Esophagus squamous epithelium (tissue), 5 donors: ENCODE results near the gene RNASE1. TPM values are rescaled to one million over a fixed set of nuclear protein-coding genes. Genes with fewer than 3 reads are reported as not detected.

ENCODE experiments used
- DNase-seq: peaks from one replicate; lab custom pipeline; 2025; lab: John Stamatoyannopoulos, UW
- H3K27ac ChIP-seq, 4 donors: fragments of 200-600 bp; sonication (generic); one replicate each; pipeline ENCODE4 v1.5.1; 2016 to 2019; ENCODE audit warnings: mild to moderate bottlenecking in 1 of 4
- H3K27me3 ChIP-seq, 4 donors: fragments of 200-600 bp; sonication (generic); 1 replicate in 3 of 4; 2 replicates in 1 of 4; pipeline versions ENCODE4 v1.5.1 to v1.6.0; 2017 to 2021; ENCODE audit warnings: antibody characterized with exemption in 1 of 4
- H3K36me3 ChIP-seq, 3 donors: fragments of 200-600 bp; sonication (generic); one replicate each; pipeline ENCODE4 v1.5.1; 2016 to 2019
- H3K4me1 ChIP-seq, 3 donors: fragments of 200-600 bp; sonication (generic); one replicate each; pipeline ENCODE4 v1.5.1; 2017 to 2019
- H3K4me3 ChIP-seq, 4 donors: fragments of 200-600 bp; sonication (generic); 1 replicate in 3 of 4; 2 replicates in 1 of 4; pipeline ENCODE4 v1.5.1; 2016 to 2019; ENCODE audit warnings: mild to moderate bottlenecking in 2 of 4, moderate library complexity in 1 of 4
- H3K9me3 ChIP-seq, 3 donors: fragments of 200-600 bp; sonication (generic); one replicate each; pipeline ENCODE4 v1.5.1; 2016 to 2019
- POLR2A ChIP-seq, 4 donors: fragments of 450-650 bp; IDR thresholded peaks; one replicate each; pipeline ENCODE4 v1.6.1; 2017; ENCODE audit warnings: antibody characterized with exemption in 4 of 4, mild to moderate bottlenecking in 4 of 4, moderate library complexity in 3 of 4
- WGBS, 2 donors: methylation state at CpG; one replicate each; pipeline ENCODE4 v1.1.5; 2018; 5-methylcytosine and 5-hydroxymethylcytosine counted together
- intact Hi-C: fragments of 100-400 bp; cut with DNase I; formaldehyde crosslinking; loops from one replicate; pipeline ENCODE4 v1.15.0; 2022
- total RNA-seq, 4 donors: library from RNA; depleted of rRNA; stranded (reverse); fragments of >200 nt; gene quantifications; one replicate each; pipeline ENCODE4 v1.1.0, GENCODE V29; 2016
- TF ChIP-seq, protein P1 (sequence below), 6 experiments: fragments of 450-650 bp in 4 of 6; fragments of 200-600 bp in 2 of 6; sonication (generic) in 2 of 6; IDR thresholded peaks; one replicate each; pipeline ENCODE4 v1.5.1; 2016 to 2019; ENCODE audit warnings: antibody characterized with exemption in 6 of 6, mild to moderate bottlenecking in 4 of 6, moderate library complexity in 4 of 6
- donor health status: DM: yes; HTN: yes; CAD: no.

The RNASE1 gene
- total RNA-seq, 4 donors from 2014 or later = 12.0 to 297 (median 61.0) TPM

- WGBS, 2 donors = 23 to 24% methylated on average over 6 to 7 of the region's 7 CpGs
- H3K27me3 ChIP-seq = no peaks in the 10 kb centered on the region
- H3K4me1 ChIP-seq = peaks cover 0 to 5% (median 0%) of the 10 kb centered on the region in 3 donors
- no peak overlapping the region for H3K4me3 ChIP-seq
- intact Hi-C loops = no loop called here
- TF ChIP-seq, protein P1, sequence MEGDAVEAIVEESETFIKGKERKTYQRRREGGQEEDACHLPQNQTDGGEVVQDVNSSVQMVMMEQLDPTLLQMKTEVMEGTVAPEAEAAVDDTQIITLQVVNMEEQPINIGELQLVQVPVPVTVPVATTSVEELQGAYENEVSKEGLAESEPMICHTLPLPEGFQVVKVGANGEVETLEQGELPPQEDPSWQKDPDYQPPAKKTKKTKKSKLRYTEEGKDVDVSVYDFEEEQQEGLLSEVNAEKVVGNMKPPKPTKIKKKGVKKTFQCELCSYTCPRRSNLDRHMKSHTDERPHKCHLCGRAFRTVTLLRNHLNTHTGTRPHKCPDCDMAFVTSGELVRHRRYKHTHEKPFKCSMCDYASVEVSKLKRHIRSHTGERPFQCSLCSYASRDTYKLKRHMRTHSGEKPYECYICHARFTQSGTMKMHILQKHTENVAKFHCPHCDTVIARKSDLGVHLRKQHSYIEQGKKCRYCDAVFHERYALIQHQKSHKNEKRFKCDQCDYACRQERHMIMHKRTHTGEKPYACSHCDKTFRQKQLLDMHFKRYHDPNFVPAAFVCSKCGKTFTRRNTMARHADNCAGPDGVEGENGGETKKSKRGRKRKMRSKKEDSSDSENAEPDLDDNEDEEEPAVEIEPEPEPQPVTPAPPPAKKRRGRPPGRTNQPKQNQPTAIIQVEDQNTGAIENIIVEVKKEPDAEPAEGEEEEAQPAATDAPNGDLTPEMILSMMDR (IDR thresholded peaks at IDR 0.05) = no peak
- TF ChIP-seq POLR2A (IDR thresholded peaks at IDR 0.05) = no peak
- no peaks in the 10 kb centered on the region for H3K36me3 ChIP-seq
- no peak for DNase-seq
- no peaks in the 10 kb centered on the region for H3K9me3 ChIP-seq
- no peak overlapping the region for H3K27ac ChIP-seq
Observed at GRCh38 chr14:20811986-20812975, 9.6 kb upstream of the RNASE1 start.

GRCh38 chr14:20809917-20810316 is 7.3 kb upstream of the RNASE1 start:
- H3K36me3 ChIP-seq = no peaks in the 10 kb centered on the region

DNA sequence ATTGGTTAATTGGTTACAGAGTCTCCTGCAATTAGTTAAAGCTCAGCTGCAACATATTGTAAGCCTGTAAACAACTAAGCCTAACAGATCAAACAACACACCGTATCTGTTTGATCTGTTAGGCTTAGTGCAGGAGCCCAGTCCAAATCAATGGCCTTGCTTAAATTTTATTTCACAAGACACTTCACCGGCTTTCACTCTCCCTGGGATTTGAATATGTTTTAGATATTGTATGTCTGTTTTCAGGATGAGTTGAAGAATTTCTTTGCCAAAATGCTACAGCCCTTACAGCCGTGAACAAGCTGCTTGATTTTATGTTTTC is 5.5 kb upstream of the RNASE1 start:
- no peak for TF ChIP-seq POLR2A (IDR thresholded peaks at IDR 0.05)
- TF ChIP-seq, protein P1 (IDR thresholded peaks at IDR 0.05) = no peak
- Histone ChIP-seq H3K4me3 (no peak overlapping the region), H3K4me1 (peaks cover 0 to 6% (median 0%) of the 10 kb centered on the region in 3 donors), H3K27me3 (peaks cover 0 to 11% (median 0%) of the 10 kb centered on the region in 4 donors), H3K9me3 (no peaks in the 10 kb centered on the region), H3K27ac (no peak overlapping the region), H3K36me3 (no peaks in the 10 kb centered on the region)
- 45 to 57% methylated on average over 3 of the region's 3 CpGs for WGBS, 2 donors
- no peak for DNase-seq
- intact Hi-C loops = no loop called here

More at GRCh38 chr14:20809917-20810316, 7.3 kb upstream of the RNASE1 start:
- 59 to 78% methylated on average over 5 of the region's 5 CpGs for WGBS, 2 donors
- H3K27me3 ChIP-seq = peaks cover 0 to 11% (median 0%) of the 10 kb centered on the region in 4 donors
- no peak for TF ChIP-seq POLR2A (IDR thresholded peaks at IDR 0.05)
- TF ChIP-seq, protein P1 (IDR thresholded peaks at IDR 0.05) = no peak
- H3K4me1 ChIP-seq = peaks cover 0 to 5% (median 0%) of the 10 kb centered on the region in 3 donors
- no peaks in the 10 kb centered on the region for H3K9me3 ChIP-seq
- DNase-seq = no peak
- intact Hi-C loops = no loop called here
- no peak overlapping the region for H3K27ac ChIP-seq
- no peak overlapping the region for H3K4me3 ChIP-seq

DNA sequence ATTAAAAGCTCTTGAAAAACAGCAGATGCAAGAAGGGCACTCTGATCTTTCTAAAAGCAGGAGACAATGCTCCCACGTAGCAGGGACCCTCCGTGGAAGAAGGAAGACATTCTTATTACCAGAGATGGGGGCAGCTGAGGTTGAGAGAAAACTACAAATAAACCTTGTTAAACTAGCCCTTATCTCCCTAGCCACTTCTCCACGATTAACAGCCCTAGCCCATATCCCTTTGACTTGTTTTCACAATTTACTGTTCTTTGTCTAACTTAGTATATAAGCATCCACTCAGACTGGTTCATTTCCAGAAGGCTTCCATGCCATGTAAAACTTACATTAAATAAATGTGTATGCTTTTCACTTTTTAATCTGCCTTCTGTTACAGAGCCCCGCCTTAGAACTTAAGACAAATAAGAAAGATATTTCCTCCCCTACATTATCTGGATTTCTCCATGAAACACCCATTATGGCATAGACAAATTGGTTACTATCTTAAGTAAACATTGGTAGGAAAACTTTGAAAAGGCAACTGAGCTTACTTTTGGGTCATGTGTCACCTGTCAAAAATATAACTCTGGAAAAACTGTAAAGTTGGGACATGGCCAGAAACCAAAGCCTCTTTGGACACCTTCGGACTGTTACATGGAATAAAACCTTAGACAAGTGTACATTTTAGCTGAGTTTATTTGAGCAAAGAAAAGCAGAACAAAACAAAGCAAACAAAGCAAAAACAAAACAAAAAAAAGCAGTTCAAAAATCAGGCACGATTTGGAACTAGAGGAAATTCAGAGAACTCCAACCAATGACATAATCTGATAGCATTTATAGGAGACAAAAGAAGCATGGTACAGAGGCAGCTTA is 4.9 kb upstream of the RNASE1 start:
- peaks cover 0 to 11% (median 0%) of the 10 kb centered on the region in 4 donors for H3K27me3 ChIP-seq
- no peaks in the 10 kb centered on the region for H3K36me3 ChIP-seq
- H3K4me1 ChIP-seq = peaks cover 0 to 9% (median 0%) of the 10 kb centered on the region in 3 donors
- no peaks in the 10 kb centered on the region for H3K9me3 ChIP-seq
- H3K27ac ChIP-seq = no peak overlapping the region
- TF ChIP-seq, protein P1 (IDR thresholded peaks at IDR 0.05) = no peak
- TF ChIP-seq POLR2A (IDR thresholded peaks at IDR 0.05) = no peak
- 29 to 52% methylated on average over 6 of the region's 6 CpGs for WGBS, 2 donors
- H3K4me3 ChIP-seq = no peak overlapping the region
- DNase-seq = no peak
- intact Hi-C loops = no loop called here
